Brain microvascular endothelial cell (primary cell): ENCODE results near the gene ASCL2.

Experiments used
- DNase-seq: peaks from one replicate; pipeline ENCODE4 v3.0.0-alpha.2; 2020
- H3K27ac ChIP-seq: fragments of 250-450 bp; sonication (Bioruptor Pico); 2 replicates; pipeline ENCODE4 v1.5.1; 2020; ENCODE audit warnings: mild to moderate bottlenecking, moderate library complexity
- H3K27me3 ChIP-seq: fragments of 250-450 bp; sonication (Bioruptor Pico); replicated peaks from 2 replicates; pipeline ENCODE4 v1.5.1; 2020; ENCODE audit warnings: mild to moderate bottlenecking
- H3K36me3 ChIP-seq: fragments of 250-450 bp; sonication (Bioruptor Pico); replicated peaks from 2 replicates; pipeline ENCODE4 v1.5.1; 2020; ENCODE audit warnings: mild to moderate bottlenecking
- H3K4me3 ChIP-seq: 2 replicates; pipeline ENCODE4 v1.5.1; 2011; ENCODE audit warnings: low read depth, mild to moderate bottlenecking, control low read depth, low read length, moderate library complexity
- CTCF ChIP-seq: IDR thresholded peaks from 2 replicates; pipeline ENCODE4 v1.5.1; 2011; ENCODE audit warnings: low read depth, mild to moderate bottlenecking, moderate library complexity, low read length, control low read depth, inconsistent platforms; ENCODE audit errors: missing control alignments
- in situ Hi-C: cut with HindIII; loops from 2 replicates; pipeline ENCODE4 v1.10.0; 2017; ENCODE audit warnings: low sequenced_read_pairs, low pct_ligation_motif_present

ASCL2 gene

GRCh38 chr11:2229713-2230297, 40.6 kb downstream of the ASCL2 start:
- in situ Hi-C loops = no loop called here
- no peak overlapping the region for H3K27ac ChIP-seq
- peaks cover 4% of the 10 kb centered on the region for H3K27me3 ChIP-seq
- no peaks in the 10 kb centered on the region for H3K36me3 ChIP-seq
- H3K4me3 ChIP-seq = no peak overlapping the region
- DNase-seq = no peak
- no peak for TF ChIP-seq CTCF

GRCh38 chr11:2224254-2224653, 46.1 kb downstream of the ASCL2 start:
- no peak for TF ChIP-seq CTCF
- peaks cover 10% of the 10 kb centered on the region for H3K27me3 ChIP-seq
- in situ Hi-C loops = no loop called here

GRCh38 chr11:2223153-2223794, 47.1 kb downstream of the ASCL2 start:
- H3K27ac ChIP-seq = no peak overlapping the region
- H3K4me3 ChIP-seq = no peak overlapping the region
- peaks cover 14% of the 10 kb centered on the region for H3K27me3 ChIP-seq
- no peaks in the 10 kb centered on the region for H3K36me3 ChIP-seq
- TF ChIP-seq CTCF = no peak
- DNase-seq = no peak
- in situ Hi-C loops = no loop called here

More at GRCh38 chr11:2224254-2224653, 46.1 kb downstream of the ASCL2 start:
- Histone ChIP-seq H3K27ac (no peak overlapping the region), H3K36me3 (no peaks in the 10 kb centered on the region), H3K4me3 (no peak overlapping the region)
- no peak for DNase-seq

- peaks cover 14% of the 10 kb centered on the region for H3K27me3 ChIP-seq
- in situ Hi-C loops = no loop called here
- H3K4me3 ChIP-seq = no peak overlapping the region
- no peaks in the 10 kb centered on the region for H3K36me3 ChIP-seq
- no peak for TF ChIP-seq CTCF
- no peak overlapping the region for H3K27ac ChIP-seq
- DNase-seq = no peak
These were observed 47.9 kb downstream of the ASCL2 start for GRCh38 chr11:2222451-2222850.

GRCh38 chr11:2221591-2221990, 48.8 kb downstream of the ASCL2 start:
- H3K27ac ChIP-seq = no peak overlapping the region
- no peak for DNase-seq
- no peak overlapping the region for H3K4me3 ChIP-seq
- H3K36me3 ChIP-seq = no peaks in the 10 kb centered on the region
- H3K27me3 ChIP-seq = peaks cover 14% of the 10 kb centered on the region
- in situ Hi-C loops = no loop called here
- no peak for TF ChIP-seq CTCF

GRCh38 chr11:2221024-2221423, 49.4 kb downstream of the ASCL2 start:
- Histone ChIP-seq H3K4me3 (no peak overlapping the region), H3K27ac (no peak overlapping the region), H3K27me3 (peaks cover 14% of the 10 kb centered on the region), H3K36me3 (no peaks in the 10 kb centered on the region)
- no peak for DNase-seq
- TF ChIP-seq CTCF = no peak
- in situ Hi-C loops = no loop called here
